ENCODE measurements around the gene MRPL36.

GRCh38 chr5:1834721-1835429, 35.2 kb upstream of the MRPL36 start:
- TF ChIP-seq, protein P1, sequence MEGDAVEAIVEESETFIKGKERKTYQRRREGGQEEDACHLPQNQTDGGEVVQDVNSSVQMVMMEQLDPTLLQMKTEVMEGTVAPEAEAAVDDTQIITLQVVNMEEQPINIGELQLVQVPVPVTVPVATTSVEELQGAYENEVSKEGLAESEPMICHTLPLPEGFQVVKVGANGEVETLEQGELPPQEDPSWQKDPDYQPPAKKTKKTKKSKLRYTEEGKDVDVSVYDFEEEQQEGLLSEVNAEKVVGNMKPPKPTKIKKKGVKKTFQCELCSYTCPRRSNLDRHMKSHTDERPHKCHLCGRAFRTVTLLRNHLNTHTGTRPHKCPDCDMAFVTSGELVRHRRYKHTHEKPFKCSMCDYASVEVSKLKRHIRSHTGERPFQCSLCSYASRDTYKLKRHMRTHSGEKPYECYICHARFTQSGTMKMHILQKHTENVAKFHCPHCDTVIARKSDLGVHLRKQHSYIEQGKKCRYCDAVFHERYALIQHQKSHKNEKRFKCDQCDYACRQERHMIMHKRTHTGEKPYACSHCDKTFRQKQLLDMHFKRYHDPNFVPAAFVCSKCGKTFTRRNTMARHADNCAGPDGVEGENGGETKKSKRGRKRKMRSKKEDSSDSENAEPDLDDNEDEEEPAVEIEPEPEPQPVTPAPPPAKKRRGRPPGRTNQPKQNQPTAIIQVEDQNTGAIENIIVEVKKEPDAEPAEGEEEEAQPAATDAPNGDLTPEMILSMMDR (IDR thresholded peaks at IDR 0.05; ENCODE audit: extremely low read depth in 1 of 2, insufficient read depth in 1 of 2, low read depth in 1 of 2, low read length in 2 of 2) = no peak
- TF ChIP-seq, protein P2, sequence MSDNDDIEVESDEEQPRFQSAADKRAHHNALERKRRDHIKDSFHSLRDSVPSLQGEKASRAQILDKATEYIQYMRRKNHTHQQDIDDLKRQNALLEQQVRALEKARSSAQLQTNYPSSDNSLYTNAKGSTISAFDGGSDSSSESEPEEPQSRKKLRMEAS (IDR thresholded peaks at IDR 0.05; ENCODE audit: insufficient read depth, insufficient read length) = no peak
- TF ChIP-seq POLR2A (IDR thresholded peaks at IDR 0.05; ENCODE audit: low read depth, low read length) (no peak), POLR2AphosphoS5 (IDR thresholded peaks at IDR 0.05; ENCODE audit: insufficient read depth, low read depth, low read length) (no peak)

Data from endothelial cell of umbilical vein (primary cell).